Measurements from ENCODE around the gene RAB20. TPM values are rescaled to one million over a fixed set of nuclear protein-coding genes. Genes with fewer than 3 reads are reported as not detected.

Gene RAB20
- total RNA-seq, 1 experiment from 2014 or later, result 10.6 TPM

- TF ChIP-seq ZBTB33 (IDR thresholded peaks at IDR 0.05; ENCODE audit: extremely low read depth, insufficient replicate concordance, low read length), result no peak
- no peak for TF ChIP-seq RAD21 (IDR thresholded peaks at IDR 0.05; ENCODE audit: low read depth)
- TF ChIP-seq ATF3 (IDR thresholded peaks at IDR 0.05), result no peak
- no peak for TF ChIP-seq FOSL1 (IDR thresholded peaks at IDR 0.05; ENCODE audit: low read depth)
Measured at GRCh38 chr13:110557610-110558305, 3.8 kb downstream of the RAB20 start (continued).

- Histone ChIP-seq H3K4me1 (ENCODE audit: control insufficient read depth in 1 of 2, insufficient read depth in 2 of 2, low read length in 2 of 2) (peaks cover 5 to 9% of the 10 kb centered on the region in 2 experiments; a peak in 3 of 4 replicates), H2AFZ (ENCODE audit: low read depth, low read length, poor library complexity, severe bottlenecking) (no peak overlapping the region), H3K9ac (ENCODE audit: low read length) (no peak overlapping the region), H3K27me3 (ENCODE audit: insufficient read depth, low read length) (no peaks in the 10 kb centered on the region), H3K4me3 (replicated peaks in 1 of 2; ENCODE audit: low read depth in 1 of 2, low read length in 2 of 2) (no peak overlapping the region), H3K36me3 (ENCODE audit: control insufficient read depth in 1 of 2, insufficient read depth in 2 of 2, low read length in 2 of 2) (no peaks in the 10 kb centered on the region; a peak in 2 of 4 replicates), H3K9me2 (ENCODE audit: insufficient read depth) (no peaks in the 10 kb centered on the region), H4K20me1 (ENCODE audit: insufficient read depth) (no peaks in the 10 kb centered on the region), H3K79me2 (ENCODE audit: insufficient read depth, low read length) (peaks cover 10% of the 10 kb centered on the region), H3K4me2 (ENCODE audit: low read length) (no peak overlapping the region), H3K27ac (ENCODE audit: low read depth, low read length) (no peak overlapping the region), H3K9me3 (ENCODE audit: control insufficient read depth in 1 of 2, insufficient read depth in 1 of 2, low read depth in 1 of 2, low read length in 2 of 2) (no peaks in the 10 kb centered on the region)
- CTCF ChIA-PET, result no interaction called here
- RAD21 ChIA-PET (ENCODE audit: low non-redundant PET in 1 of 2, low total read pairs in 2 of 2, uncharacterized antibody in 2 of 2, unreplicated experiment in 2 of 2), result no interaction called here
- ATAC-seq, result no peak
- POLR2A ChIA-PET, result no interaction called here
- DNase-seq (ENCODE audit: low read depth, low spot score), result no peak
- intact Hi-C loops (cut with micrococcal nuclease), result no loop called here
- no TSS peak for BruUV-seq (replicated peaks)
- TF ChIP-seq TCF7L2 (IDR thresholded peaks at IDR 0.05; ENCODE audit: borderline replicate concordance, extremely low read depth, insufficient read depth, insufficient read length), result no peak
- no peak for TF ChIP-seq POLR2AphosphoS5 (IDR thresholded peaks at IDR 0.05; ENCODE audit: low read depth, low read length)
- TF ChIP-seq REST (IDR thresholded peaks at IDR 0.05; ENCODE audit: low read depth), result no peak
- no peak for TF ChIP-seq YY1 (IDR thresholded peaks at IDR 0.05; ENCODE audit: extremely low read depth, insufficient replicate concordance, low read depth, low read length)
- no peak for TF ChIP-seq JUND (IDR thresholded peaks at IDR 0.05)
- TF ChIP-seq CTCF (IDR thresholded peaks at IDR 0.05 in 2 of 3, conservative IDR thresholded peaks at IDR 0.05 in 1 of 3; ENCODE audit: borderline replicate concordance in 1 of 3, insufficient read depth in 1 of 3, low read depth in 2 of 3, low read length in 2 of 3), result no peak
- no peak for TF ChIP-seq RAD21 (IDR thresholded peaks at IDR 0.05; ENCODE audit: low read depth)
- no peak for TF ChIP-seq EGR1 (IDR thresholded peaks at IDR 0.05; ENCODE audit: low read depth)
- no peak for TF ChIP-seq SRF (IDR thresholded peaks at IDR 0.05; ENCODE audit: low read depth)
- no peak for TF ChIP-seq POLR2A (IDR thresholded peaks at IDR 0.05; ENCODE audit: borderline replicate concordance, extremely low read depth, insufficient read depth, insufficient read length)
Measured at GRCh38 chr13:110557082-110557481, 4.4 kb downstream of the RAB20 start.

All from HCT116 (cell line).